HS-27A (cell line): ENCODE measurements around the gene PRDM10.
"Not testable (repeated sequence)": the region's sequence is repeated elsewhere in the genome, so short reads cannot be mapped to it uniquely, and the experiment has no call there.

Experiments
- DNase-seq: peaks from one replicate; pipeline ENCODE4 v3.0.0-alpha.2; 2012; ENCODE audit warnings: low read depth, missing footprints

The PRDM10 gene

DNA sequence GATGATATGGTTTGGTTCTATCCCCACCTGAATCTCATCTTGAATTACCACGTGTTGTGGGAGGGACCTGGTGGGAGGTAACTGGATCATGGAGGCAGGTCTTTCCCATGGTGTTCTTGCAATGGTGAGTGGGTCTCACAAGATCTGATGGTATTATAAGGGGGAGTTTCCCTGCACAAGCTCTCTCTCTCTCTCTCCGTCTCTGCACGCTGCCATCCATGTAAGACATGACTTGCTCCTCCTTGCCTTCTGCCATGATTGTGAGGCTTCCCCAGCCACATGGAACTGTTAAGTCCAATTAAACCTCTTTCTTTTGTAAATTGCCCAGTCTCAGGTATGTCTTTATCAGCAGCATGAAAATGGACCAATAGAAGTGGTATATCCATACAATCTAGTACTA lies 13.2 kb upstream of the PRDM10 start:
- not testable (repeated sequence) for DNase-seq

DNA sequence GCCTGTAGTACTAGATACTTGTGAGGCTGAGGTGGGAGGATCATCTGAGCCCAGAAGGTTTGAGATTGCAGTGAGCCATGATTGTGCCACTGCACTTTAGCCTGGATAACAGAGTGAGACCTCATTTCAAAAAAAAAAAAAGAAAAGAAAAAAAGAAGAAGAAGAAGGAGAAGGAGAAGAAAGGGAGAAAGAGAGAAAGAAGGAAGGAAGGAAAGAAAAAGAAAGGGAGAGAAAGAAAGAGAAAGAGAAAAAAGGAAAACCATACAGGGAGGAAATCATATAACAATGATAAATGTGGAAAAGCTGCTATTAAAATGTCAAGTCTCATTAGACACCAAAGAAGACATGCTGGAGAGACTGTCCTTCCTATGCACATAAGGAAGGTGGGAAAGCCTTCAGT lies 5.7 kb upstream of the PRDM10 start:
- no peak for DNase-seq

- no peak for DNase-seq
Measured at GRCh38 chr11:130006929-130007328, 4.3 kb upstream of the PRDM10 start.

GRCh38 chr11:130003717-130004001 lies 1.0 kb upstream of the PRDM10 start:
- no peak for DNase-seq

DNA sequence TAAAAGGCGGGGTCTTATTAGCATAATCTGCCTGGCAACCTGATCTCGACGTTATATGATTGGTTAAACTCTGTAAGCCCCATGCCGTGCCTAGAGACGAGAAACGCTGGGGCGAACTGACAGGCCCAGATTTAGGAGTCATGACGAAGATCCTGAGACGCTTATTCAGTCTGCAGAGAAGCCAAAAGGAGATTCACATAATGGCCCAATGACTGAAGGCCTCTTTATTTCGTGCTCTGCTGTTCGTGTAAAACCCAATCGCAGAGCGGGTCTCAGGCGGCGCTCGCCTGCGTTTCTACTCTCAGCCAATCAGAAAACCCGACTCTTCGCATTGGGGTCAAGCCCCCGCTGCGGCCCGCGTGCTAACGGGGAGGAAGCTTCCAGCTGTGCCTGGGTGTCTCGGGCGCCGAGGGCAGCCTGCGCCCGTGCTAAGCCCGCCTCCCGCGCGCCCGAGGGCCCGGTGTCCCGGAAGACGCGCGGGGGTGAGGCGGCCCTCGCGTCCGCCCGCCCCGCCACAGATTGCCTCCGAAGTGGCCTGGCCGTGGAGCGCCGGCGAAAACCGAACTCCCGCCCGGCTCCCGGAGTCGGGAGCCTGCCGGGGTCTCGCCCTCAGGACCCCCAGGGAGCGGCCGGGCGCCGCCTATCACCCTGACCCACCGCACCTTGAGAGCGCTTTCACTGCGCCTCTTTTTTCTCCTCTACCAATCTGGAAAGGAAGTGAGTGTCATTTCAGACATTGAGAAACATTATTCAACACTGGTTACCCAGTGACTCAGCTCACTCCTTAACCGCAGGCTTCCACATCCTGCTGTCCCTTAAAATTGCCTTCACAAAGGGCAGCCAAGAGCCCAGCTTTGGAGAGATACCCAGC lies 446 bp upstream of the PRDM10 start:
- DNase-seq: peak; percentile 72

DNA sequence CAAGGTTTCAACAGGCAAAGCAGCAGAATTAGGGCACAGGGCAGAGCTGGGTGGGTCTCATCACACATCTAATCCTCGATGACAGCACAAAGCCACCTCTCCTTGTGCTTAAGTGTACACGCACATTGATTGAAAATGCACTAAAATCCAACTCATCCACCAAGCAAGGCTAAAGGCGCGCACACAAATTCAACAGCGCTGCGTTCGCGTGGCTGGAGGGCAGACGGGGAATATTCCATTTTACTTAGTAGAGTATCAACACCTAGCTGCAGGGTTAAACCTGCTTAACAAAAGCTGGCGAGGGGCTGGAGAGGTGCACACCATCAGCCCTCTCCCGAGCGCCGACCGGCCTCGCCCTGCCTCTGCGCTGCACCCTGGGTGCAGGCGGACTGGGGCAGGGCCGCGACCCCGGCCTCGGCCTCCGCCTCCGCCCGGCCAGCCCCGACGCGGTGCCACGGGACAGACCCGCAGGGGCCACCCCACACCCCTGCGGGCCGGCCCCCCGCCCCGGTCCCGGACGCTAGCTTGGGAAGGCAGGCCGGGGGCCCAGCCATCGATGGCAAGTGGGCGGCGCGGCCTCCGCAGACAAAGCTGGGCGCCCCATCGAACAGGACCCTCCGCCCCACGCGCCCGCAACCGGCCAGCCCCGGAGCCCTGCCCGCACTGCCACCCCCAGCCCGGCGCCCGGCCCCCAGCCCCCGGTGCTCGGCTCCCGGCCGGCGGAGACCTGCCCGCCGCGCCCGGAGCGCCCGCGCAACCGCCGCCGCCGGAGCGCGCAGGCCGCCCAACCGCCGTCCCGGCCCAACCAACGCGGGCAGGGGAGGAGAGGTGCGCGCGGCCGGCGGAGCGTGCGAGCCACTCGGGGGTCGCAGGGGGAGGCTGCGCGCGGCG lies 929 bp downstream of the PRDM10 start:
- DNase-seq: no peak

GRCh38 chr11:130000552-130001176 lies 2.0 kb downstream of the PRDM10 start:
- DNase-seq: no peak

DNA sequence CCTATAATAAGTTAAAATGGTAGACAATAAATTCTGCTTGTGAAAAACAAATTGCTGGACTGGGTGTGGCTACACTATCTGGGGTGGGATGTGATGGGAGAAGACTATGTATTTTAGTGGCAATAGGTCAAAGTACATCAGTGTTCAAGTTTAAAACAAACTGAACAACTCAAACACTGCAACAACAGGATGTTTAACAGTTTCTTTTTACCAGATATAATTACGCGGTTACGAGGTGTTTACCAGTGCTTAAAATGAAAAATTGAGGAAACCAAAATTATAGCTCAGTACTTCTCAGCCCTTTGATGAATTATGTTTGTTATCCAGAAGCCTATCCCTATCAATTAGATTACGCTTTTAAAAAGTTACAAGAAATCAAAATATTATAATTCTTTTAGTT lies 3.2 kb downstream of the PRDM10 start:
- no peak for DNase-seq

GRCh38 chr11:129998905-129999304 lies 3.7 kb downstream of the PRDM10 start:
- DNase-seq: no peak

DNA sequence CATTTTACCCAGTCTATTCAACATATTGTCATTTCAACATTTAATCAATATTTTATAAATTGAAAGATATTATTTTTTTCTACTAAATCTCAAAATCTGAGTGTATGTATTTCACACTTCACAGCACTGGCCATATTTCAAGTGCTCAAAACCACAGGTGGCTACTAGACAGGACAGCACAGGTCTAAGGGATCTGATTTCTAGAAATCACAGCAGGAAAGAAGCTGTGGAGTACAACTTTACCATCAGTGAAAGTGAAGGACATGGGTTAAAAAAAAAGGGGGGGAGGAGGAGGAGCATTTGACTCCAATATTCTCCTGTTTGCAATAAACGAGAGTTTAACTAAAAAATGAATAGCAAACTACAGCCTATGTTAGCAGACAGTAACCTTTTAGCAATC lies 4.5 kb downstream of the PRDM10 start:
- no peak for DNase-seq

GRCh38 chr11:129997513-129997912 lies 5.1 kb downstream of the PRDM10 start:
- no peak for DNase-seq

DNA sequence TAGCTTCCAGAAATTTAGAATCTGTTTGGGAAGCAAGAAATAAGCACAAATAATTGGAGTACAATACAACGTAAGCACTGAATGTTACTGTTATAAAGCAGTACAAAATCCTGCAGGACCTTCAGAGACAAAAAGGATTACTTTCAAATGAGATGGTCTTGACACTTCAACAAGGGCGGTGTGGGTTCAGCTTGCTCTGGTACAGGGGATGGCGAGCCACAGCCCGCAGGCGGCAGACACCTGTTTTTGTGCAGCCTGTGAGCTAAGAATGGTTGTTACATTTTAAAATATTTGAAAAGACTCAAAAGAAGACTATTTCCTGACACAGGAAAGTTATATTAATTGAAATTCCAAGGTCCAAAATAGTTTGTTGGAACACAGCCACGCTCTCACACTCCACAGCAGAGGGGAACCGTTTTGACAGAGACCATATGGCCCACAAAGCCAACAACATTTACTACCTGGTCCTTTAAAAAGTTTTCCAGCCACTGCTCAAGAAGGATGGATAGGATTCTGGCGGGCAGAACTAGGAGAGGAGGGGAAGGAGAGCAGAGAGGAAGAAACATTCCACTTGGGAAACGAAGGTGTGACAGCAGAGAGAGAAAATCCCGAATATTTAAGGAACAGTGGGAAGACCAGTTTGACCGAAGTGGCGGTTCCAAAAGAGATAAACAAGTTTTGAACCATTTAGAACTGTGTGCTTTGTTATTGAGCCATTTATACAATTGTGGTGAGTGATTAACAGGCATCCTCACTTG lies 6.3 kb downstream of the PRDM10 start:
- no peak for DNase-seq

DNA sequence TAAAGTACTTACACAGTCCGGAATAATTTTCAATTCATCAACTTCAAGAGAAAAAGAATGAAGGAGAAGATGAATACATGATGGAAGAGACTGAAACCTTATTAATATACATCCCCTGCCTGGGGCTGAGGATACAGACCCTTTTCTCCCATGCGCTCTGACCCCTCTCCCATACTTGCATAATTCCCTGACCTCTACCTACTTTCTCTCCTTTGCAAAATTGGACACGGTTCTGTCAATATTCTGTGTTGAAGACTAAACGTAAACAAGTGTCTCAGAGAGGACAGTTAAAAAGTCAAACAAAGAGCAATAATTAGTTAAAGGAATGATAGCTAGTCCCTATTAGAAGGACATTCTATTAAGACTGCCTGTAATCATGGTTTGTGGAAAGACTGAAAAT lies 7.5 kb downstream of the PRDM10 start:
- no peak for DNase-seq

DNA sequence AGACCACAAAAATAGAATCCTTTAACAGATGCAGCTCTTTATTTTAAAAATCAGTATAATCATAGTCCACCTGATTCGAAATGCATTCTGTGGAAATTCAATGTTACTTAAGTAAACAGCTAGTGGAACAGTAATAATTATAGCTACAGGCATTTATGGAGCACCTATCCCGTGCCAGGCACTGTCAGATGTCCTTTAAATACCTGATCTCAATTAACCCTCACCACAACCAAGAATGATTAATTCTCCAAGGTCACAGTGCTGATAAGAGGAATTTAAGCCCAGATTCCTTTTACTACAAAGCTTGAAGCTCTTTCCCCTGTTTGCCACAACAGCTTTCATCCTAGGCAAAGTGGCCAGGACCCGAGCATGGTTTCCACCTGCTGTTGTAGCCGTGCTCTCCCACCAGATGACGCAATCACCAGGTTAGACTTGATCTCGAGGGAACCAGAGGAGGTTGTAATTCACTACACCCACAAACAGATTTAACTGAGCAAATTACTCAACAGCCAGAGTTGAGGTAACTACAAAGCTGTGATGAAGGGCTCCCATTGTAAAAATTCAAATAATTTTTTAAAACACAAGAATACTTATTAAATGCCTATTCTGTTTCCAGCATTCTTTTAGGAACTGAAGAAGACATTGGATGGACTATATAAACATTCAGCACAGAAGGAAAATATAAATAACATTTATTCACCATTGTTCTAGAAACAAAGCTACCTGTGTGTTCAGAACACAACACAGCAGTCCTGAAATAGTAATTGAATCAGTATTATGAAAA lies 10.3 kb downstream of the PRDM10 start:
- no peak for DNase-seq

DNA sequence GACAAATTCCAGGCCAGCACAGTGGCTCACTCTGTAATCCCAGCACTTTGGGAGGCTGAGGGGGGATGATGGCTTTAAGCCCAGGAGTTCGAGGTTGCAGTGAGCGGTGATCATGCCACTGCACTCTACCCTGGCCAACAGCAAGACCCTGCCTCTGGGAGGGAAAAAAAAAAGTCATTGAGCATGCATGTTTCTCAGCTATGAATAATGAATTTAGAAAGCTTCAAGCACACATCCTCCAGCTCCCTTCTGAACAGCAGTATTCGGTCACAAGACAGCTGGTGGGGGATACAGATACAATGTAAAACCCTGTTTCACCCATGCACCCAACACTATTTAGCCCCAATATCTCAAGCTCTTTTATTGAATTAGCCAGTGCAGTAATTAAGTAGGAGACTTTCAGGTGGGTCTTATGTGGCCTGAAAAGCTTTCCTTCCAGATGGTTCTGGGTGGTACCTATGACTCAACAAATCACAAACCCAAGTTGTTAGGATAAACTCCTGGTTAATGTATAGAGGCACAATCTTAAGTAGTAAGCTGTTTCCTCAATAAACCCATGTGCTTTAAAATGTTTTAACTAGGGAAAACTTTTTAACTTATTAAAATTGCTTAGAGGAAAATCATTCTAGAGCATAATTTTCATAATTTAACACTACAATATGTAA lies 13.4 kb downstream of the PRDM10 start:
- DNase-seq: no peak

GRCh38 chr11:129987950-129988349 lies 14.7 kb downstream of the PRDM10 start:
- no peak for DNase-seq

DNA sequence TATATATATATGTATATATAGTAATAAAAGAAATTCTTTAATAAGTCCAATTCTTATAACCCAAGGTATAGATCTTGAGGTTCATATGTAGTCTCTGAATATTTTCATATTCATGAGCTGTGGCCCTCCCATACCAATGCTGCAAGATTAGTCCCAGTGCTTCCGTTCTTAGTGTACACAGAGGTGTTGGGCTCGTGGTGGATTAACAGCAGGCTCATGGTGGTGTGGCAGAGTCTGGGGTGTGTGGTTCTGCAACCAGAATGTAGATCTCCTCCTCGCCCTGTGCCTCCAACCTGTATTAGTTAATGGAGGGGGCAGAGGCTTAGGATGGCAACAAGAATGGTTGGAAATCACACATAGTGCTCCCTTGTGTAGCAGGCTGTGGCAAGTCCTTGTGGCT lies 16.8 kb downstream of the PRDM10 start:
- DNase-seq: no peak

GRCh38 chr11:129980086-129980485 lies 22.5 kb downstream of the PRDM10 start:
- no peak for DNase-seq

- DNase-seq: no peak
Measured at GRCh38 chr11:129979046-129979605, 23.5 kb downstream of the PRDM10 start.

DNA sequence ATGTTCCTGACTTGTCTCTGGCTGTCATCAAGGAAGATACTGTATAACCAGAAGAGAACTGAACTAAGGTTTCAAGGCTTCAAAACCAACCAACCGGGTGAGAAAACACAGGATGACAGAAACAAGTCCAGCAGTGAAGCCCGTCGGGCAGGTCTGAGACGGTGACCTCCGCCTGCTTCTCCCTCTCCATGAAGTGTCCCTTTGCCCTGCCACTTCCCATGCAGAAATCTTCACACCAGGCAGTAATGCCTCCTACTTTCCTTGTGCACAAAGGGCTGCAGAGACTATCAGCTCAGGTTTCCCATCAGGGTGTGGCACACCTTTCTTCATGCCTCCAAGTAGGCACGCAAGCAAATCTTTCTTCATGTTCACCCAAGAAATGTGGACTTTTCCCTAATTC lies 24.2 kb downstream of the PRDM10 start:
- DNase-seq: no peak
